ENCODE data around the gene KDM6B.

The KDM6B gene

GRCh38 chr17:7882629-7883028 is 48.6 kb downstream of the KDM6B start:
- DNase-seq: no peak

Data from central memory CD4-positive, alpha-beta T cell (primary cell).